Occipital lobe (tissue), 2 donors: Measurements from ENCODE around the gene LAD1. TPM values are rescaled to one million over a fixed set of nuclear protein-coding genes. Genes with fewer than 3 reads are reported as not detected.

Source experiments
- DNase-seq: peaks from one replicate; lab custom pipeline; 2025; lab: John Stamatoyannopoulos, UW
- total RNA-seq: library from RNA; depleted of rRNA; stranded (reverse); fragments of >200 nt; gene quantifications from one replicate; pipeline ENCODE4 v1.2.3, GENCODE V29; 2014

LAD1 gene
- total RNA-seq, 1 donor from 2014 or later = not detected

GRCh38 chr1:201419746-201420607 is 20.9 kb upstream of the LAD1 start:
- no peak for DNase-seq

GRCh38 chr1:201419256-201419655 is 20.1 kb upstream of the LAD1 start:
- no peak for DNase-seq

- no peak for DNase-seq
Measured at GRCh38 chr1:201418461-201418860, 19.3 kb upstream of the LAD1 start.

- DNase-seq = no peak
Measured at GRCh38 chr1:201414051-201414738, 15.1 kb upstream of the LAD1 start.

GRCh38 chr1:201411292-201411691 is 12.2 kb upstream of the LAD1 start:
- no peak for DNase-seq

- DNase-seq = no peak
Measured at GRCh38 chr1:201409440-201409839, 10.3 kb upstream of the LAD1 start.

- no peak for DNase-seq
Measured at GRCh38 chr1:201408834-201409200, 9.7 kb upstream of the LAD1 start.

- no peak for DNase-seq
Measured at GRCh38 chr1:201408176-201408833, 9.2 kb upstream of the LAD1 start.

GRCh38 chr1:201406831-201407406 is 7.8 kb upstream of the LAD1 start:
- no peak for DNase-seq

GRCh38 chr1:201405484-201405831 is 6.3 kb upstream of the LAD1 start:
- no peak for DNase-seq

GRCh38 chr1:201404722-201405483 is 5.8 kb upstream of the LAD1 start:
- no peak for DNase-seq

GRCh38 chr1:201404055-201404454 is 4.9 kb upstream of the LAD1 start:
- DNase-seq = no peak

- no peak for DNase-seq
Measured at GRCh38 chr1:201403359-201403758, 4.2 kb upstream of the LAD1 start.

GRCh38 chr1:201401700-201402099 is 2.6 kb upstream of the LAD1 start:
- DNase-seq = no peak

- no peak for DNase-seq
Measured at GRCh38 chr1:201400852-201401230, 1.7 kb upstream of the LAD1 start.

- no peak for DNase-seq
Measured at GRCh38 chr1:201400212-201400851, 1.2 kb upstream of the LAD1 start.

- DNase-seq = no peak
Measured at GRCh38 chr1:201399352-201400126, 415 bp upstream of the LAD1 start.

- DNase-seq = no peak
Measured at GRCh38 chr1:201397675-201398074, 1.4 kb downstream of the LAD1 start.

GRCh38 chr1:201396861-201397464 is 2.2 kb downstream of the LAD1 start:
- no peak for DNase-seq

GRCh38 chr1:201395936-201396335 is 3.2 kb downstream of the LAD1 start:
- no peak for DNase-seq
